Measurements from ENCODE around the gene RIPK3. TPM values are rescaled to one million over a fixed set of nuclear protein-coding genes. Genes with fewer than 3 reads are reported as not detected.

Gene RIPK3
- total RNA-seq, 1 donor from 2014 or later: 0.60 TPM

Other genes with a start within 250 kb of the RIPK3 start
- 7.6 and 9.7 TPM in 2 replicates for gene PCK2, start 245.7 kb downstream of the RIPK3 start, total RNA-seq
- 59.9 and 77.8 TPM in 2 replicates for gene DCAF11, start 225.2 kb downstream of the RIPK3 start, total RNA-seq
- 1.1 and 1.6 TPM in 2 replicates for gene NRL, start 225.0 kb downstream of the RIPK3 start, total RNA-seq
- 0.20 and 0.44 TPM in 2 replicates for gene FITM1, start 209.3 kb downstream of the RIPK3 start, total RNA-seq
- gene PSME1, start 203.8 kb downstream of the RIPK3 start, total RNA-seq: 114 TPM in 2 replicates
- gene EMC9, start 198.4 kb downstream of the RIPK3 start, total RNA-seq: 13.9 and 20.4 TPM in 2 replicates
- 114 and 139 TPM in 2 replicates for gene PSME2, start 193.4 kb downstream of the RIPK3 start, total RNA-seq
- 21.1 and 23.2 TPM in 2 replicates for gene RNF31, start 192.5 kb downstream of the RIPK3 start, total RNA-seq
- 41.6 and 42.9 TPM in 2 replicates for gene IRF9, start 178.7 kb downstream of the RIPK3 start, total RNA-seq
- gene REC8, start 167.9 kb downstream of the RIPK3 start, total RNA-seq: 1.1 and 1.2 TPM in 2 replicates
- gene IPO4, start 151.2 kb downstream of the RIPK3 start, total RNA-seq: 24.4 and 25.7 TPM in 2 replicates
- gene TM9SF1, start 144.6 kb downstream of the RIPK3 start, total RNA-seq: 30.5 and 46.2 TPM in 2 replicates
- gene TSSK4, start 134.3 kb downstream of the RIPK3 start, total RNA-seq: not detected in 2 replicates
- gene CHMP4A, start 126.5 kb downstream of the RIPK3 start, total RNA-seq: 12.2 and 16.3 TPM in 2 replicates
- gene MDP1, start 123.9 kb downstream of the RIPK3 start, total RNA-seq: 8.3 and 13.7 TPM in 2 replicates
- gene NEDD8, start 107.6 kb downstream of the RIPK3 start, total RNA-seq: 193 and 210 TPM in 2 replicates
- 87.6 and 109 TPM in 2 replicates for gene GMPR2, start 107.1 kb downstream of the RIPK3 start, total RNA-seq
- 34.9 and 63.5 TPM in 2 replicates for gene TINF2, start 97.4 kb downstream of the RIPK3 start, total RNA-seq
- under 0.01 and 0.20 TPM in 2 replicates for gene TGM1, start 76.8 kb downstream of the RIPK3 start, total RNA-seq
- 11.8 and 17.3 TPM in 2 replicates for gene RABGGTA, start 68.4 kb downstream of the RIPK3 start, total RNA-seq
- gene DHRS1, start 40.2 kb downstream of the RIPK3 start, total RNA-seq: 6.3 and 8.7 TPM in 2 replicates
- gene NOP9, start 40.1 kb downstream of the RIPK3 start, total RNA-seq: 15.7 and 20.4 TPM in 2 replicates
- 1.3 and 2.6 TPM in 2 replicates for gene CIDEB, start 32.0 kb downstream of the RIPK3 start, total RNA-seq
- gene LTB4R2, start 29.9 kb downstream of the RIPK3 start, total RNA-seq: 2.0 and 2.8 TPM in 2 replicates
- gene LTB4R, start 28.5 kb downstream of the RIPK3 start, total RNA-seq: 2.0 and 2.2 TPM in 2 replicates
- gene ADCY4, start 4.9 kb downstream of the RIPK3 start, total RNA-seq: 34.9 and 60.1 TPM in 2 replicates
- gene NFATC4, start 28.2 kb upstream of the RIPK3 start, total RNA-seq: 0.60 and 0.87 TPM in 2 replicates
- 1.4 and 4.1 TPM in 2 replicates for gene NYNRIN, start 59.0 kb upstream of the RIPK3 start, total RNA-seq
- gene CBLN3, start 89.7 kb upstream of the RIPK3 start, total RNA-seq: 0.20 and 0.22 TPM in 2 replicates
- gene KHNYN, start 90.0 kb upstream of the RIPK3 start, total RNA-seq: 30.3 and 45.8 TPM in 2 replicates
- 6.5 and 7.3 TPM in 2 replicates for gene SDR39U1, start 102.8 kb upstream of the RIPK3 start, total RNA-seq
- gene CMA1, start 168.3 kb upstream of the RIPK3 start, total RNA-seq: not detected in 2 replicates
- gene CTSG, start 236.3 kb upstream of the RIPK3 start, total RNA-seq: not detected in 2 replicates

All from lung microvascular endothelial cell (primary cell).